ENCODE data around the gene KCNQ5. TPM values are rescaled to one million over a fixed set of nuclear protein-coding genes. Genes with fewer than 3 reads are reported as not detected.

Gene KCNQ5
- total and polyA plus RNA-seq, 4 experiments from 2014 or later, result 1.0 to 4.2 (median 3.4) TPM; not detected in 1

DNA sequence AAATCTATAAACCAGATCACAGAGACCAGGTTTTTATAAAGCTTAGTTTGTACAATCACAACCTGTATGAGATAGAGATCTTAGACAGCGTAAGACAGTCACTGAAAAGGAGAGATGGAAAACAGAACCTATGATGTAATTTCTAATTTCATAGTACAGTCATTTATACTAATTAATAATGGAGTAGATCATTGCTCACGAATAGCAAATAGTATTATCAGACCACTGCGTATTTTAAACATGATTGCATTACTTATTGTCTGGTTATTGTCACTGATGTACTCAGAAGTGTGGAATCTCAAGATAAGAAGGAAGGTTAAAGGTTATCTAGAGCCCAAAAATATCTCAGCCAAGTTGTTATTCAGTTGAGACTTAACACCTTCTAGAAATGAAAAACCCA, 487.8 kb downstream of the KCNQ5 start:
- POLR2A ChIA-PET (ENCODE audit: partially characterized antibody), result no interaction called here
- H3K9me3 Mint-ChIP-seq, result no peaks in the 10 kb centered on the region
- no peaks in the 10 kb centered on the region for H3K27me3 ChIP-seq (ENCODE audit: insufficient read depth, low read length)
- intact Hi-C loops (cut with micrococcal nuclease), result no loop called here
- no peak overlapping the region for H3K27ac Mint-ChIP-seq
- no peak for DNase-seq
- no peaks in the 10 kb centered on the region for H3K4me1 ChIP-seq (ENCODE audit: insufficient read depth, low read length)
- H3K9me3 ChIP-seq (ENCODE audit: control insufficient read depth in 1 of 2, low read length in 2 of 2), result no peaks in the 10 kb centered on the region
- CTCF ChIA-PET (ENCODE audit: partially characterized antibody), result no interaction called here
- no peaks in the 10 kb centered on the region for H3K4me1 Mint-ChIP-seq
- H3K4me3 ChIP-seq (ENCODE audit: low read length in 2 of 2), result no peak overlapping the region
- H3K36me3 ChIP-seq (ENCODE audit: insufficient read depth, low read length), result no peaks in the 10 kb centered on the region
- no peaks in the 10 kb centered on the region for H3K27me3 Mint-ChIP-seq
- H3K36me3 Mint-ChIP-seq, result no peaks in the 10 kb centered on the region
- H3K27ac ChIP-seq (ENCODE audit: low read depth, low read length), result no peak overlapping the region
- no peak overlapping the region for H3K4me3 Mint-ChIP-seq

DNA sequence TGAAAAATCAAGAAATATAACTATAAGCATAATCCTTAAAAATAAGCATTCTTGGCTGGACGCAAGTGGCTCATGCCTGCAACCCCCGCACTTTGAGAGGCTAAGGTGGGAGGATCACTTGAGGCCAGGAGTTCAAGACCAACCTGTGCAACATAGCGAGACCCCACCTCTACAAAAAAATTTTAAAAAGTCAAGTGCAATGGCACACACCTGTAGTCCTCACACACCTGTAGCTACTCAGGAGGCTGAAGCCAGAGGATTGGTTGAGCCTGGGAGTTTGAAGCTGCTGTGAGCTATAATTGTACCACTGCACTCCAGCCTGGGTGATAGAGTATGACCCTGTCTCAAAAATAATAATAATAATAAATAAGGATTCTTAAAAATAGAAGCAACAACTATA, 494.5 kb downstream of the KCNQ5 start:
- H3K4me1 Mint-ChIP-seq, result no peaks in the 10 kb centered on the region
- Histone ChIP-seq H3K4me3 (ENCODE audit: low read length in 2 of 2) (no peak overlapping the region), H3K4me1 (ENCODE audit: insufficient read depth, low read length) (no peaks in the 10 kb centered on the region), H3K27me3 (ENCODE audit: insufficient read depth, low read length) (no peaks in the 10 kb centered on the region), H3K27ac (ENCODE audit: low read depth, low read length) (no peak overlapping the region), H3K9me3 (ENCODE audit: control insufficient read depth in 1 of 2, low read length in 2 of 2) (no peaks in the 10 kb centered on the region), H3K36me3 (ENCODE audit: insufficient read depth, low read length) (no peaks in the 10 kb centered on the region)
- no peak for DNase-seq
- no peaks in the 10 kb centered on the region for H3K9me3 Mint-ChIP-seq
- H3K4me3 Mint-ChIP-seq, result no peak overlapping the region
- no peaks in the 10 kb centered on the region for H3K36me3 Mint-ChIP-seq
- CTCF ChIA-PET (ENCODE audit: partially characterized antibody), result no interaction called here
- no peaks in the 10 kb centered on the region for H3K27me3 Mint-ChIP-seq
- H3K27ac Mint-ChIP-seq, result no peak overlapping the region
- POLR2A ChIA-PET (ENCODE audit: partially characterized antibody), result no interaction called here
- intact Hi-C loops (cut with micrococcal nuclease), result no loop called here

DNA sequence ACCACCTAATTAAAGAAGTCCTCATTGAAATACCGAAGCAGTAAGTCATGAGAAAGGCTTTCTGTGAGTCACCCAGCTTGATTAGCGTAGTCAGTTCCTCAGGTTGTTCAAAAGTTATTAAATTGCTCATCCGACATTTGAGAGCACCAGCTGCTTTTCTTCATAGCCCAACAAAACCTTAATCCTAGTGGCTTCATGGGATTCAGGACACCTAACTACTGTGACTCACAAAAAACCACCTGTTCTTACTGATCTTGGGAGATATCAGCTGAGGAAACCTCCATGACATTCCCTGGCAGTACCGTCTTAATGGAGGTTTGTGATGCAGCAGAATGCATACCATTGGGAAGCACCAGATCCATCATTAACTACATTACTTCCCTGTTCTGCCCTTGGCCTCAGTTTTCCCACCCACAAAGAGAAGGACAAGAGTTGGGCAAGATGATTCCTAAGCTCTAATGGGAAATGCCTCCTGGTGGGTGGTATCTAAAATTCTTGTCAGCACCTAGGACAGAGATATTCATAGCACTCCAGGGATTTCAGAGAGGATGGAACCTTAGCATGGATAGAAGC, 499.6 kb downstream of the KCNQ5 start:
- no peak for DNase-seq

DNA sequence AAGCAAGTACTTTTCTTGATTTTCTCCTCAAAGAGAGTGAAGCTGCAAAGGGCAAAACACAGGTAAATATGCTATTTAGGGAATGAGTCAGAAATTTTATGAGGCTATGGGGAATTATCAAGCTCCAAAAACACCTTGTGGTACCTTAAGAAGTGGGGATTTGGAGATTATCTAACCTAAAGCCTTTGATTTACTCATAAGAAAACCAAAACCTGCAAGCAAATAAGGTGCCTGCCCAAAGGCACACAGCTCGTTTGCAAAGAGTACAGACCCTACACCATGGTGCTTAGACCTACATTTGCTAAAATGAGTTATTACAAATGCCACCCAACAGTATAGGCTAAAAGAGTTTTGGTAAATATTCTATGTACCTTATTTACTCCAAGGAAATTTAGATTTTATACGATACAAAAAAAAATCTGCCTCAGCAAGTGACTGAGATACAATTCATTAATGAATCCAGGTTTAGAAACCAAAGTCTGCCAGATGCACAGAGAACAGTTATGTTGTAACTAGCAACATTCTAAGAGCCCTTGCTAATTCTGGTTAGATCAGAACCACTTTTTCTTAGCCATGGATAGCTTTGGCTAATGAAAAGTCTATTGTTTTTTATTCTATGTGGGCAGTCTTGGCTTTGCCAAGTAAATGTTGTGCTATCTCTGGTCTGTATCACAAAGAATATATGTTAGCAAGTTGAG, 501.9 kb downstream of the KCNQ5 start:
- Histone ChIP-seq H3K27me3 (ENCODE audit: insufficient read depth, low read length) (no peaks in the 10 kb centered on the region), H3K4me3 (ENCODE audit: low read length in 2 of 2) (no peak overlapping the region), H3K27ac (ENCODE audit: low read depth, low read length) (no peak overlapping the region), H3K36me3 (ENCODE audit: insufficient read depth, low read length) (no peaks in the 10 kb centered on the region), H3K4me1 (ENCODE audit: insufficient read depth, low read length) (no peaks in the 10 kb centered on the region), H3K9me3 (ENCODE audit: control insufficient read depth in 1 of 2, low read length in 2 of 2) (no peaks in the 10 kb centered on the region)
- intact Hi-C loops (cut with micrococcal nuclease), result no loop called here
- no peak for DNase-seq
- H3K9me3 Mint-ChIP-seq, result no peaks in the 10 kb centered on the region
- ChIA-PET CTCF (ENCODE audit: partially characterized antibody) (interaction anchor here (1.1 kb wide), 1 partner anchor 712 kb away, joined by 5 read pairs; no protein-coding TSS in a partner anchor), POLR2A (ENCODE audit: partially characterized antibody) (no interaction called here)
- no peaks in the 10 kb centered on the region for H3K27me3 Mint-ChIP-seq
- H3K36me3 Mint-ChIP-seq, result no peaks in the 10 kb centered on the region
- H3K4me3 Mint-ChIP-seq, result no peak overlapping the region
- no peak overlapping the region for H3K27ac Mint-ChIP-seq
- H3K4me1 Mint-ChIP-seq, result no peaks in the 10 kb centered on the region

More for the DNA sequence above, 499.6 kb downstream of the KCNQ5 start:
- H3K4me3 Mint-ChIP-seq, result no peak overlapping the region
- no peaks in the 10 kb centered on the region for H3K36me3 Mint-ChIP-seq
- intact Hi-C loops (cut with micrococcal nuclease), result no loop called here
- Histone ChIP-seq H3K9me3 (ENCODE audit: control insufficient read depth in 1 of 2, low read length in 2 of 2) (no peaks in the 10 kb centered on the region), H3K4me1 (ENCODE audit: insufficient read depth, low read length) (no peaks in the 10 kb centered on the region), H3K27me3 (ENCODE audit: insufficient read depth, low read length) (no peaks in the 10 kb centered on the region), H3K4me3 (ENCODE audit: low read length in 2 of 2) (no peak overlapping the region), H3K27ac (ENCODE audit: low read depth, low read length) (no peak overlapping the region), H3K36me3 (ENCODE audit: insufficient read depth, low read length) (no peaks in the 10 kb centered on the region)
- no peaks in the 10 kb centered on the region for H3K4me1 Mint-ChIP-seq
- no peaks in the 10 kb centered on the region for H3K9me3 Mint-ChIP-seq
- H3K27ac Mint-ChIP-seq, result no peak overlapping the region
- no peaks in the 10 kb centered on the region for H3K27me3 Mint-ChIP-seq
- CTCF ChIA-PET (ENCODE audit: partially characterized antibody), result interaction anchor here (1.7 kb wide), 1 partner anchor 9 kb away, joined by 5 read pairs; no protein-coding TSS in a partner anchor
- POLR2A ChIA-PET (ENCODE audit: partially characterized antibody), result no interaction called here

DNA sequence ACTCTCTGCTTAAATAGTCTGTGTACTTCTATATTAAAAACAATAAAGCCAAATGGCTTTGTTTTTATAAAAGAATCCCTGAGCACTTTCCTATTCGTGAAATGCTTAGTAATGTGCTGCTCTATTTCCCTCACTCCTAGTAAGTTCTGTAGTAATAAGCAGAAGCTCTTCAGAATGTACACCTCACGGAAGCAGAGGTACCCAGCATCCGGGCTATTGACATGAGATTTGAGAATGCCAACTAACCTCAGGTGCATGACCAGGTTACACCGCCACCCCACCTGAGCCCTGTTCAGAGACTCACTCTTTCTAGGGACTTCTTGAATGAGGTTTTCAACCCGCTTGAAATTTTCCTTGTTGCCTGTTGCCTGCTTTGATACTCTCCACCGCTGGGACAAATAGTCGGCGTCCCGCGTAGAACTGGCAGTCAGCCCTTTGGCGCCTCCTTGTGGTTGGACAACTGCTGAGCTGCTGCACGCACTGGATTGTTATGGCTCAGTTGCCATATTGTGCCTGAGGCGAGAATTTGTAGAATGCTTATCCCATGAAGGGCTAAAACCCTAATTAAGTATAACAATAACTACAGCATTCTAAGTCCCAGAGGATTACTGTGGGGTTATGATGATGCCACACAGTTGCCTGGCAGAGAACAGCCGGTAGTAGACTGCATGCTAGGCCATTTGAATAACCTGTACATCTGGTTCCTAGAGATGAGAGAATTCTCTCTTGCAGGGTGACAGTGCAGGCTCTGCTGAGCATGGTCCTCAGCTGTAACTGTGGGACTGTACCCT, 508.0 kb downstream of the KCNQ5 start:
- Histone ChIP-seq H3K4me3 (ENCODE audit: low read length in 2 of 2) (no peak overlapping the region), H3K4me1 (ENCODE audit: insufficient read depth, low read length) (no peaks in the 10 kb centered on the region), H3K27me3 (ENCODE audit: insufficient read depth, low read length) (no peaks in the 10 kb centered on the region), H3K27ac (ENCODE audit: low read depth, low read length) (no peak overlapping the region), H3K9me3 (ENCODE audit: control insufficient read depth in 1 of 2, low read length in 2 of 2) (no peaks in the 10 kb centered on the region), H3K36me3 (ENCODE audit: insufficient read depth, low read length) (no peaks in the 10 kb centered on the region)
- H3K27ac Mint-ChIP-seq, result peak overlapping the region in 1 of 7 donors; percentile 57
- no peaks in the 10 kb centered on the region for H3K36me3 Mint-ChIP-seq
- H3K9me3 Mint-ChIP-seq, result no peaks in the 10 kb centered on the region
- intact Hi-C loops (cut with micrococcal nuclease), result loop anchor here (1.0 to 5.0 kb wide), 5 partner anchors 51 to 718 kb away; no protein-coding TSS in a partner anchor
- H3K4me1 Mint-ChIP-seq, result peaks cover 0 to 4% (median 2%) of the 10 kb centered on the region in 4 donors
- ChIA-PET POLR2A (ENCODE audit: partially characterized antibody) (no interaction called here), CTCF (ENCODE audit: partially characterized antibody) (interaction anchor here (0.8 to 11.5 kb wide), 20 partner anchors 8 to 726 kb away, joined by 3 to 195 read pairs (median 4); no protein-coding TSS in a partner anchor)
- H3K27me3 Mint-ChIP-seq, result peaks cover 0 to 4% of the 10 kb centered on the region in 2 donors
- DNase-seq, result peak; percentile 64 to 72 (median 65)
- H3K4me3 Mint-ChIP-seq, result peak overlapping the region; percentile 15 to 58 (median 38)

DNA sequence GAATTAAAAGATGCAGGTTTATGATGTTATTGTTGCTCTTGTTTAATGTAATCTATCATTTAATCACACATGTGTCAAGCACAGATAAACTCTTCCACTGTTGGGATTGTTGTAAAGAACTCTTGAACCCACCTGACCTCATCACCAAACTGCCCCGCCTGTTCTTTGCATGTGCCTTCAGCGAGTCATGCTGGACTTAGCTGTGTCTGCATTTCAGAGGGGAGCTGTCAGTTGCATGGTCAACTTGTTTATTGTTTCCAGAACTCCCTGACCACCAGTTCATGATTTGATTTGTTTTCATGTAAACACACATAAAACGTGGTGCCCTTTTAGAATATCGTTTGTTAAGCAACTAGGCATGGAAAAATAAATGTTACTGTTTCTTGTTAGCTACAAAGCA, 509.8 kb downstream of the KCNQ5 start:
- ChIA-PET CTCF (ENCODE audit: partially characterized antibody) (interaction anchor here (1.3 to 11.5 kb wide), 5 partner anchors 10 to 722 kb away, joined by 3 to 195 read pairs (median 6); no protein-coding TSS in a partner anchor), POLR2A (ENCODE audit: partially characterized antibody) (no interaction called here)
- H3K9me3 Mint-ChIP-seq, result no peaks in the 10 kb centered on the region
- DNase-seq, result no peak
- no peak overlapping the region for H3K27ac ChIP-seq (ENCODE audit: low read depth, low read length)
- H3K4me1 Mint-ChIP-seq, result peaks cover 0 to 4% (median 2%) of the 10 kb centered on the region in 4 donors
- no peak overlapping the region for H3K4me3 ChIP-seq (ENCODE audit: low read length in 2 of 2)
- H3K27me3 Mint-ChIP-seq, result peaks cover 0 to 4% of the 10 kb centered on the region in 2 donors
- intact Hi-C loops (cut with micrococcal nuclease), result loop anchor here (5.0 kb wide), 1 partner anchor 196 kb away; no protein-coding TSS in a partner anchor
- no peaks in the 10 kb centered on the region for H3K36me3 ChIP-seq (ENCODE audit: insufficient read depth, low read length)
- H3K36me3 Mint-ChIP-seq, result no peaks in the 10 kb centered on the region
- no peaks in the 10 kb centered on the region for H3K4me1 ChIP-seq (ENCODE audit: insufficient read depth, low read length)
- no peaks in the 10 kb centered on the region for H3K27me3 ChIP-seq (ENCODE audit: insufficient read depth, low read length)
- H3K9me3 ChIP-seq (ENCODE audit: control insufficient read depth in 1 of 2, low read length in 2 of 2), result no peaks in the 10 kb centered on the region
- no peak overlapping the region for H3K4me3 Mint-ChIP-seq
- no peak overlapping the region for H3K27ac Mint-ChIP-seq

DNA sequence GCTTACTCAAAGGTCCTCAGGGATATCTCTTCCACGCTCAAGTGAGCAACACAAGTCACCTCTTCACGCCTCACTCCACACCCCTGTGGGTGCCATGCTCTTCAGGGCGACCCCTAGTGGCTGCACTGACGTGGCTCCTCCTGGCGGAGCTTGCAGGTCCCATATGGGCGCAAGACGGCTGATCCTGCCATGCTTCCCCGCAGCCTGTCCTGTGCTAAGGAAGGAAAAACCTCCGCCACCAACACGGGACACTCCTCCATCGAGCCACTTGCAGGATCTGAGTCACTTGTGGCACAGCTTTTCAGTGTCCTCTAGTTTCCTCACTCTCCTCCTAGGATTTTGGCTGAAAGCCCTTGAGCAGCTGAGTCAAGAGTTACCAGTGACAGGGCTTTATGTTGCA, 512.7 kb downstream of the KCNQ5 start:
- Mint-ChIP-seq H3K4me3 (no peak overlapping the region), H3K27me3 (peaks cover 0 to 4% of the 10 kb centered on the region in 2 donors), H3K36me3 (no peaks in the 10 kb centered on the region), H3K9me3 (no peaks in the 10 kb centered on the region), H3K27ac (no peak overlapping the region), H3K4me1 (peaks cover 0 to 4% (median 1%) of the 10 kb centered on the region in 4 donors)
- H3K9me3 ChIP-seq (ENCODE audit: control insufficient read depth in 1 of 2, low read length in 2 of 2), result no peaks in the 10 kb centered on the region
- ChIA-PET POLR2A (ENCODE audit: partially characterized antibody) (no interaction called here), CTCF (ENCODE audit: partially characterized antibody) (interaction anchor here (0.6 to 11.5 kb wide), 3 partner anchors 193 to 720 kb away, joined by 3 to 195 read pairs (median 117); no protein-coding TSS in a partner anchor)
- H3K27me3 ChIP-seq (ENCODE audit: insufficient read depth, low read length), result no peaks in the 10 kb centered on the region
- no peak overlapping the region for H3K4me3 ChIP-seq (ENCODE audit: low read length in 2 of 2)
- H3K27ac ChIP-seq (ENCODE audit: low read depth, low read length), result no peak overlapping the region
- H3K36me3 ChIP-seq (ENCODE audit: insufficient read depth, low read length), result no peaks in the 10 kb centered on the region
- H3K4me1 ChIP-seq (ENCODE audit: insufficient read depth, low read length), result no peaks in the 10 kb centered on the region
- no peak for DNase-seq
- intact Hi-C loops (cut with micrococcal nuclease), result loop anchor here (5.0 kb wide), 1 partner anchor 193 kb away; no protein-coding TSS in a partner anchor

All from CD4-positive, alpha-beta memory T cell (primary cell).